ENCODE measurements around the gene WRAP73. TPM values are rescaled to one million over a fixed set of nuclear protein-coding genes. Genes with fewer than 3 reads are reported as not detected.

WRAP73 gene
- total RNA-seq, 1 experiment from 2014 or later, result 57.2 TPM

GRCh38 chr1:3630914-3631313 lies 19.0 kb downstream of the WRAP73 start:
- H3K9me2 ChIP-seq (replicated peaks; ENCODE audit: low read length), result no peaks in the 10 kb centered on the region
- DNase-seq, result no peak
- CTCF ChIA-PET, result interaction anchor here (1.6 kb wide), 1 partner anchor 12 kb away, joined by 3 read pairs; no protein-coding TSS in a partner anchor
- H4K20me1 ChIP-seq (ENCODE audit: low read length), result no peaks in the 10 kb centered on the region
- TF ChIP-seq CTCF (conservative IDR thresholded peaks at IDR 0.05; ENCODE audit: low read depth, low read length) (no peak), EZH2 (IDR thresholded peaks at IDR 0.05; ENCODE audit: low read length, unreplicated experiment) (no peak), EZH2phosphoT487 (IDR thresholded peaks at IDR 0.05; ENCODE audit: borderline replicate concordance, low read length) (no peak)
- H3F3A ChIP-seq (ENCODE audit: low read length, unreplicated experiment), result no peaks in the 10 kb centered on the region
- H3K79me2 ChIP-seq (ENCODE audit: low read length), result peaks cover 3% of the 10 kb centered on the region; the same call in 1 of the 2 replicates
- H3K4me3 ChIP-seq (ENCODE audit: low read length), result no peak overlapping the region
- POLR2A ChIA-PET (ENCODE audit: unreplicated experiment), result interaction anchor here (0.5 kb wide), 1 partner anchor 135 kb away, joined by 3 read pairs; no protein-coding TSS in a partner anchor
- H3K4me2 ChIP-seq (ENCODE audit: low read length), result no peak overlapping the region
- no peaks in the 10 kb centered on the region for H3K27me3 ChIP-seq (ENCODE audit: low read length)
- no peak overlapping the region for H3K27ac ChIP-seq (ENCODE audit: low read length)
- no peak overlapping the region for H3K9ac ChIP-seq (ENCODE audit: low read length)
- H2AFZ ChIP-seq (ENCODE audit: low read length), result no peak overlapping the region
- H3K9me3 ChIP-seq (ENCODE audit: low read length), result no peaks in the 10 kb centered on the region
- peaks cover 43% of the 10 kb centered on the region for H3K36me3 ChIP-seq (ENCODE audit: low read depth, low read length)
- intact Hi-C loops (cut with micrococcal nuclease), result no loop called here
- no peak for ATAC-seq
- peaks cover 2% of the 10 kb centered on the region for H3K4me1 ChIP-seq (ENCODE audit: insufficient read depth, low read length)
- no TSS peak for BruUV-seq (replicated peaks)

- TF ChIP-seq EZH2 (IDR thresholded peaks at IDR 0.05; ENCODE audit: low read length, unreplicated experiment), result no peak
- no peak for TF ChIP-seq EZH2phosphoT487 (IDR thresholded peaks at IDR 0.05; ENCODE audit: borderline replicate concordance, low read length)
- no peak for TF ChIP-seq CTCF (conservative IDR thresholded peaks at IDR 0.05; ENCODE audit: low read depth, low read length)
- ChIA-PET POLR2A (ENCODE audit: unreplicated experiment) (interaction anchor here (0.5 kb wide), 1 partner anchor 134 kb away, joined by 3 read pairs; no protein-coding TSS in a partner anchor), CTCF (interaction anchor here (0.9 to 1.6 kb wide), 2 partner anchors 11 to 94 kb away, joined by 3 read pairs; no protein-coding TSS in a partner anchor)
- H3K79me2 ChIP-seq (ENCODE audit: low read length), result peaks cover 9% of the 10 kb centered on the region; the same call in 1 of the 2 replicates
- no peaks in the 10 kb centered on the region for H3K27me3 ChIP-seq (ENCODE audit: low read length)
- H3K36me3 ChIP-seq (ENCODE audit: low read depth, low read length), result peaks cover 43% of the 10 kb centered on the region
- intact Hi-C loops (cut with micrococcal nuclease), result no loop called here
- H3K4me3 ChIP-seq (ENCODE audit: low read length), result no peak overlapping the region
- no peaks in the 10 kb centered on the region for H3F3A ChIP-seq (ENCODE audit: low read length, unreplicated experiment)
- H2AFZ ChIP-seq (ENCODE audit: low read length), result no peak overlapping the region
- H4K20me1 ChIP-seq (ENCODE audit: low read length), result no peaks in the 10 kb centered on the region
- no peaks in the 10 kb centered on the region for H3K9me2 ChIP-seq (replicated peaks; ENCODE audit: low read length)
- no peaks in the 10 kb centered on the region for H3K9me3 ChIP-seq (ENCODE audit: low read length)
- no peak overlapping the region for H3K27ac ChIP-seq (ENCODE audit: low read length)
- H3K4me2 ChIP-seq (ENCODE audit: low read length), result no peak overlapping the region
- ATAC-seq (no peak), DNase-seq (no peak)
- no TSS peak for BruUV-seq (replicated peaks)
- H3K9ac ChIP-seq (ENCODE audit: low read length), result no peak overlapping the region
- peaks cover 6% of the 10 kb centered on the region for H3K4me1 ChIP-seq (ENCODE audit: insufficient read depth, low read length)
These were observed 19.7 kb downstream of the WRAP73 start for GRCh38 chr1:3630161-3630611.

- Histone ChIP-seq H3F3A (ENCODE audit: low read length, unreplicated experiment) (no peaks in the 10 kb centered on the region), H4K20me1 (ENCODE audit: low read length) (no peaks in the 10 kb centered on the region), H3K9me3 (ENCODE audit: low read length) (no peaks in the 10 kb centered on the region), H3K9me2 (replicated peaks; ENCODE audit: low read length) (no peaks in the 10 kb centered on the region), H3K4me3 (ENCODE audit: low read length) (no peak overlapping the region), H3K9ac (ENCODE audit: low read length) (no peak overlapping the region), H3K27ac (ENCODE audit: low read length) (no peak overlapping the region), H3K27me3 (ENCODE audit: low read length) (no peaks in the 10 kb centered on the region), H2AFZ (ENCODE audit: low read length) (no peak overlapping the region), H3K36me3 (ENCODE audit: low read depth, low read length) (peaks cover 41% of the 10 kb centered on the region), H3K4me1 (ENCODE audit: insufficient read depth, low read length) (peaks cover 6% of the 10 kb centered on the region), H3K79me2 (ENCODE audit: low read length) (peaks cover 9% of the 10 kb centered on the region; the same call in 1 of the 2 replicates), H3K4me2 (ENCODE audit: low read length) (no peak overlapping the region)
- DNase-seq (no peak), ATAC-seq (no peak)
- ChIA-PET CTCF (interaction anchor here (0.5 to 1.6 kb wide), 3 partner anchors 11 to 143 kb away, joined by 3 read pairs; no protein-coding TSS in a partner anchor), POLR2A (ENCODE audit: unreplicated experiment) (no interaction called here)
- no peak for TF ChIP-seq EZH2 (IDR thresholded peaks at IDR 0.05; ENCODE audit: low read length, unreplicated experiment)
- no peak for TF ChIP-seq CTCF (conservative IDR thresholded peaks at IDR 0.05; ENCODE audit: low read depth, low read length)
- no peak for TF ChIP-seq EZH2phosphoT487 (IDR thresholded peaks at IDR 0.05; ENCODE audit: borderline replicate concordance, low read length)
- intact Hi-C loops (cut with micrococcal nuclease), result no loop called here
- TSS peak; percentile 32 for BruUV-seq (replicated peaks)
These were observed 20.2 kb downstream of the WRAP73 start for GRCh38 chr1:3629561-3630160.

Measured in PC-3 (cell line).